HL-60 (cell line): Measurements from ENCODE around the gene RHBDF2.

Experiments used
- DNase-seq, 2 experiments: peaks; one replicate each; pipeline ENCODE4 v3.0.0-alpha.2; 2010 to 2020; ENCODE audit warnings: low read depth in 1 of 2, low spot score in 1 of 2
- H3K27ac ChIP-seq: fragments of 250-450 bp; sonication (Bioruptor Pico); replicated peaks from 2 replicates; pipeline ENCODE4 v1.5.1; 2020; ENCODE audit warnings: mild to moderate bottlenecking, moderate library complexity
- H3K27me3 ChIP-seq: fragments of 250-450 bp; sonication (Bioruptor Pico); 2 replicates; pipeline ENCODE4 v1.5.1; 2021; ENCODE audit warnings: mild to moderate bottlenecking, moderate library complexity; ENCODE audit not compliant: insufficient read depth, poor library complexity, severe bottlenecking
- H3K4me3 ChIP-seq: replicated peaks from 2 replicates; pipeline ENCODE4 v1.5.1; 2011; ENCODE audit warnings: mild to moderate bottlenecking, control low read depth, low read length; ENCODE audit not compliant: insufficient read depth
- GABPA ChIP-seq: IDR thresholded peaks from 2 replicates; pipeline ENCODE4 v1.6.1; 2012; ENCODE audit warnings: low read depth
- POLR2AphosphoS5 ChIP-seq: IDR thresholded peaks from 2 replicates; pipeline ENCODE4 v1.6.1; 2012; ENCODE audit warnings: low read depth
- SPI1 ChIP-seq: IDR thresholded peaks from 2 replicates; pipeline ENCODE4 v1.6.1; 2012; ENCODE audit warnings: low read depth, mild to moderate bottlenecking, borderline replicate concordance
- TF ChIP-seq, protein P1 (sequence below): IDR thresholded peaks from 2 replicates; pipeline ENCODE4 v1.6.1; 2012; ENCODE audit warnings: low read depth; ENCODE audit not compliant: insufficient replicate concordance
- TF ChIP-seq, protein P2 (sequence below): IDR thresholded peaks from one replicate; pipeline ENCODE4 v1.5.1; 2011; ENCODE audit warnings: low read length, control low read depth, inconsistent platforms; ENCODE audit not compliant: insufficient read depth

RHBDF2 gene

DNA sequence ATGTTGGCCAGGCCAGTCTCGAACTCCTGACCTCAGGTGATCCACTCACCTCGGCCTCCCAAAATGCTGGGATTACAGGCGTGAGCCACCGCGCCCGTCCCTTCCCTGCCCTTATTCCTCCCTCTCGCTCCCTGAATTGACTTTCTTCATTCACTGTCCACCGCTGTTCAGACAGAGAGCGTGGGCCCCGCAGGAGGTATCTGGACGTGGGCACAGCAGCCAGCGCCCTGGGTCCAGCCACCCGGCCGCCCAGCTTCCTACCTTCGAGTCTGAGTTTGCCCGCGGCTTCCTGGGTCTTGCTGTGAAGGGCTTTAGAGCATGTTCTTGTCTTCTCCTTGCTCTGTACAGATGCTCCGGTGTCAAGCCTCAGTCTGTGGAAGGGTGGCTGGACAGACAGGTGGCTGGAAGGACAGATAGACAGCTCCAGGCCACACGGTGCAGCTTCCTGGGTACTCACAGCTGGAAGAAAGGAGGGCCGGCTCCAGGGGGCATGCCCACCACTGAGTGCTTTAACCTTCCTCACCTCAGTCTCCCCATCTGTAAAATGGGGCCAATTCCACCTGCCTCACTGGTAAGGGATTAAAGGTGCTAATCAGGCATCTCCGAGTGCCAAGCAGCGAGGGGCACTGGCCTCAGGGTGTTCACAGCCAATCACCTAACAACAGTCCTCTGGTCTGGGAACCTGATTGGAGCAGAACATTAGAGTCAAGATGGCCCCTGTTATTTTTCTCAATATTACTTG lies 13.6 kb downstream of the RHBDF2 start:
- DNase-seq: no peak
- Histone ChIP-seq H3K4me3 (no peak overlapping the region), H3K27me3 (no peaks in the 10 kb centered on the region), H3K27ac (no peak overlapping the region)
- TF ChIP-seq, protein P1, sequence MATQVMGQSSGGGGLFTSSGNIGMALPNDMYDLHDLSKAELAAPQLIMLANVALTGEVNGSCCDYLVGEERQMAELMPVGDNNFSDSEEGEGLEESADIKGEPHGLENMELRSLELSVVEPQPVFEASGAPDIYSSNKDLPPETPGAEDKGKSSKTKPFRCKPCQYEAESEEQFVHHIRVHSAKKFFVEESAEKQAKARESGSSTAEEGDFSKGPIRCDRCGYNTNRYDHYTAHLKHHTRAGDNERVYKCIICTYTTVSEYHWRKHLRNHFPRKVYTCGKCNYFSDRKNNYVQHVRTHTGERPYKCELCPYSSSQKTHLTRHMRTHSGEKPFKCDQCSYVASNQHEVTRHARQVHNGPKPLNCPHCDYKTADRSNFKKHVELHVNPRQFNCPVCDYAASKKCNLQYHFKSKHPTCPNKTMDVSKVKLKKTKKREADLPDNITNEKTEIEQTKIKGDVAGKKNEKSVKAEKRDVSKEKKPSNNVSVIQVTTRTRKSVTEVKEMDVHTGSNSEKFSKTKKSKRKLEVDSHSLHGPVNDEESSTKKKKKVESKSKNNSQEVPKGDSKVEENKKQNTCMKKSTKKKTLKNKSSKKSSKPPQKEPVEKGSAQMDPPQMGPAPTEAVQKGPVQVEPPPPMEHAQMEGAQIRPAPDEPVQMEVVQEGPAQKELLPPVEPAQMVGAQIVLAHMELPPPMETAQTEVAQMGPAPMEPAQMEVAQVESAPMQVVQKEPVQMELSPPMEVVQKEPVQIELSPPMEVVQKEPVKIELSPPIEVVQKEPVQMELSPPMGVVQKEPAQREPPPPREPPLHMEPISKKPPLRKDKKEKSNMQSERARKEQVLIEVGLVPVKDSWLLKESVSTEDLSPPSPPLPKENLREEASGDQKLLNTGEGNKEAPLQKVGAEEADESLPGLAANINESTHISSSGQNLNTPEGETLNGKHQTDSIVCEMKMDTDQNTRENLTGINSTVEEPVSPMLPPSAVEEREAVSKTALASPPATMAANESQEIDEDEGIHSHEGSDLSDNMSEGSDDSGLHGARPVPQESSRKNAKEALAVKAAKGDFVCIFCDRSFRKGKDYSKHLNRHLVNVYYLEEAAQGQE: no peak
- TF ChIP-seq, protein P2, sequence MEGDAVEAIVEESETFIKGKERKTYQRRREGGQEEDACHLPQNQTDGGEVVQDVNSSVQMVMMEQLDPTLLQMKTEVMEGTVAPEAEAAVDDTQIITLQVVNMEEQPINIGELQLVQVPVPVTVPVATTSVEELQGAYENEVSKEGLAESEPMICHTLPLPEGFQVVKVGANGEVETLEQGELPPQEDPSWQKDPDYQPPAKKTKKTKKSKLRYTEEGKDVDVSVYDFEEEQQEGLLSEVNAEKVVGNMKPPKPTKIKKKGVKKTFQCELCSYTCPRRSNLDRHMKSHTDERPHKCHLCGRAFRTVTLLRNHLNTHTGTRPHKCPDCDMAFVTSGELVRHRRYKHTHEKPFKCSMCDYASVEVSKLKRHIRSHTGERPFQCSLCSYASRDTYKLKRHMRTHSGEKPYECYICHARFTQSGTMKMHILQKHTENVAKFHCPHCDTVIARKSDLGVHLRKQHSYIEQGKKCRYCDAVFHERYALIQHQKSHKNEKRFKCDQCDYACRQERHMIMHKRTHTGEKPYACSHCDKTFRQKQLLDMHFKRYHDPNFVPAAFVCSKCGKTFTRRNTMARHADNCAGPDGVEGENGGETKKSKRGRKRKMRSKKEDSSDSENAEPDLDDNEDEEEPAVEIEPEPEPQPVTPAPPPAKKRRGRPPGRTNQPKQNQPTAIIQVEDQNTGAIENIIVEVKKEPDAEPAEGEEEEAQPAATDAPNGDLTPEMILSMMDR: no peak
- TF ChIP-seq POLR2AphosphoS5: no peak
- TF ChIP-seq GABPA: no peak

DNA sequence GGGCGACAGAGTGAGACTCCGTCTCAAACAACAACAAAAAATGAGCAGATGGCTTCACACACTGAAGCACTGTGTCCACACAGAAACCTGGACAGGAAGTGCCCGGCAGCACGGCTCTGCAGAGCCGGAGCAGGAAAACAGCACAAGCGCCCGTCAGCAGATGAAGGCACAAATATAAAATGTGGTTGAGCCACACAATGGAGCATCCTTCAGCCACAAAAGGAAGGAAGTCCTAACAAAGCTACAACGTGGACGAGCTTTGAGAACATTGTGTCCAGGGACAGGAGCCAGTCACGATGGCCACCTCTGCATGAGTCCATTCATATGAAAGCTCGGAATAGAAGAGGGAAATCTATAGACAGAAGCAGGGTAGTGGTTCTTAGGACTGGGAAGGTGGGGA lies 15.7 kb downstream of the RHBDF2 start:
- H3K4me3 ChIP-seq: no peak overlapping the region
- H3K27me3 ChIP-seq: no peaks in the 10 kb centered on the region
- H3K27ac ChIP-seq: no peak overlapping the region
- DNase-seq: no peak
- TF ChIP-seq POLR2AphosphoS5 (no peak), SPI1 (no peak; the same call in 1 of the 2 replicates), GABPA (no peak)
- TF ChIP-seq, protein P1: no peak
- TF ChIP-seq, protein P2: no peak

DNA sequence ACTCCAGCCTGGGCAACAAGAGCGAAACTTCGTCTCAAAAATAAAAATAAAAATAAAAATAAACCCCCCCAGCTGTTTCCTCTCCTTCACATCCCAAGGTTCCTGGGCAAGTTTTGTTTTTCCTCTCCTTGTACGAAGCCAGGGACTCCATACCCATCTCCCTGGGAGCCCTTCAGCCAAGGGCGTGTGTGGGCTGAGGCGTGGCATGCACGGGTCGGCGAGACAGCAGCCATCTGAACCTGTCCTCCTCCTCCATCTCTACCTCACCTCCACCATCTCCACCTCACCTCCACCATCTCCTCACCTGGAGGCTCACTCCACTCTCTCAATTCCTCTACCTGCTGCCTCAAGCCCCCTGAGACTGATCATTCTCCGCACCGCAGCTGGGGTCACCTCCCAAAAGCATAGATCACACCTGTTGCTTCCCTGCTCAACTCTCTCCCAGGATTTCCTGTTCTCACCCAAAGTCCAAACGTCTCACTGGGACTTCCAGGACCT lies 16.9 kb downstream of the RHBDF2 start:
- no peak overlapping the region for H3K4me3 ChIP-seq

More for the DNA sequence above, 16.9 kb downstream of the RHBDF2 start:
- Histone ChIP-seq H3K27ac (no peak overlapping the region), H3K27me3 (no peaks in the 10 kb centered on the region)
- no peak for DNase-seq
- TF ChIP-seq GABPA: no peak
- TF ChIP-seq, protein P2: no peak
- TF ChIP-seq POLR2AphosphoS5: no peak
- no peak for TF ChIP-seq SPI1
- TF ChIP-seq, protein P1: no peak
